ENCODE results near the gene PLLP. TPM values are rescaled to one million over a fixed set of nuclear protein-coding genes. Genes with fewer than 3 reads are reported as not detected.

PLLP gene
- total RNA-seq, 2 experiments from 2014 or later, result 0.22 TPM; not detected in 1

- Histone ChIP-seq H2AFZ (ENCODE audit: low read length) (no peak overlapping the region), H3K4me2 (ENCODE audit: low read length) (no peak overlapping the region), H3K9me2 (ENCODE audit: insufficient read depth, low read length) (no peaks in the 10 kb centered on the region), H3K4me3 (ENCODE audit: low read depth, low read length, poor library complexity, severe bottlenecking) (no peak overlapping the region), H3K27ac (ENCODE audit: low read depth, low read length, poor library complexity, severe bottlenecking) (no peak overlapping the region), H4K20me1 (ENCODE audit: insufficient read depth, low read length) (no peaks in the 10 kb centered on the region), H3K36me3 (ENCODE audit: insufficient read depth, low read length) (no peaks in the 10 kb centered on the region), H3K9me3 (ENCODE audit: low read length) (no peaks in the 10 kb centered on the region), H3K79me2 (ENCODE audit: insufficient read depth, low read depth, low read length) (no peaks in the 10 kb centered on the region), H3K4me1 (ENCODE audit: insufficient read depth, low read length, poor library complexity, severe bottlenecking) (no peaks in the 10 kb centered on the region)
- TF ChIP-seq CTCF (conservative IDR thresholded peaks at IDR 0.05; ENCODE audit: low read length) (no peak), EZH2phosphoT487 (IDR thresholded peaks at IDR 0.05; ENCODE audit: borderline replicate concordance, low read depth, low read length) (no peak)
- DNase-seq (ENCODE audit: low spot score), result no peak
- BruUV-seq (replicated peaks), result no TSS peak
- intact Hi-C loops (cut with micrococcal nuclease; ENCODE audit: unreplicated experiment), result no loop called here
- ChIA-PET POLR2A (no interaction called here), CTCF (ENCODE audit: unreplicated experiment) (no interaction called here)
Measured at GRCh38 chr16:57307365-57307764, 22.9 kb upstream of the PLLP start.

- Histone ChIP-seq H3K27ac (ENCODE audit: low read depth, low read length, poor library complexity, severe bottlenecking) (no peak overlapping the region), H3K4me1 (ENCODE audit: insufficient read depth, low read length, poor library complexity, severe bottlenecking) (no peaks in the 10 kb centered on the region), H3K9me3 (ENCODE audit: low read length) (no peaks in the 10 kb centered on the region), H3K4me3 (ENCODE audit: low read depth, low read length, poor library complexity, severe bottlenecking) (no peak overlapping the region), H2AFZ (ENCODE audit: low read length) (no peak overlapping the region), H4K20me1 (ENCODE audit: insufficient read depth, low read length) (no peaks in the 10 kb centered on the region), H3K9me2 (ENCODE audit: insufficient read depth, low read length) (no peaks in the 10 kb centered on the region), H3K36me3 (ENCODE audit: insufficient read depth, low read length) (no peaks in the 10 kb centered on the region), H3K79me2 (ENCODE audit: insufficient read depth, low read depth, low read length) (no peaks in the 10 kb centered on the region), H3K4me2 (ENCODE audit: low read length) (no peak overlapping the region)
- intact Hi-C loops (cut with micrococcal nuclease; ENCODE audit: unreplicated experiment), result no loop called here
- POLR2A ChIA-PET, result interaction anchor here (0.6 kb wide), 1 partner anchor 309 kb away, joined by 3 read pairs; no protein-coding TSS in a partner anchor
- BruUV-seq (replicated peaks), result no TSS peak
- CTCF ChIA-PET (ENCODE audit: unreplicated experiment), result no interaction called here
- no peak for DNase-seq (ENCODE audit: low spot score)
- TF ChIP-seq CTCF (conservative IDR thresholded peaks at IDR 0.05; ENCODE audit: low read length), result no peak
- no peak for TF ChIP-seq EZH2phosphoT487 (IDR thresholded peaks at IDR 0.05; ENCODE audit: borderline replicate concordance, low read depth, low read length)
Measured at GRCh38 chr16:57306676-57307341, 22.3 kb upstream of the PLLP start.

GRCh38 chr16:57305159-57305811 lies 20.8 kb upstream of the PLLP start:
- no peak overlapping the region for H2AFZ ChIP-seq (ENCODE audit: low read length)
- POLR2A ChIA-PET, result interaction anchor here (0.6 to 0.8 kb wide), 2 partner anchors 30 to 214 kb away, joined by 3 read pairs; no protein-coding TSS in a partner anchor

More at GRCh38 chr16:57305159-57305811, 20.8 kb upstream of the PLLP start:
- Histone ChIP-seq H3K4me1 (ENCODE audit: insufficient read depth, low read length, poor library complexity, severe bottlenecking) (no peaks in the 10 kb centered on the region), H3K36me3 (ENCODE audit: insufficient read depth, low read length) (no peaks in the 10 kb centered on the region), H3K9me3 (ENCODE audit: low read length) (no peaks in the 10 kb centered on the region), H3K27ac (ENCODE audit: low read depth, low read length, poor library complexity, severe bottlenecking) (no peak overlapping the region), H3K4me3 (ENCODE audit: low read depth, low read length, poor library complexity, severe bottlenecking) (no peak overlapping the region), H3K79me2 (ENCODE audit: insufficient read depth, low read depth, low read length) (no peaks in the 10 kb centered on the region), H3K9me2 (ENCODE audit: insufficient read depth, low read length) (no peaks in the 10 kb centered on the region), H3K4me2 (ENCODE audit: low read length) (no peak overlapping the region), H4K20me1 (ENCODE audit: insufficient read depth, low read length) (no peaks in the 10 kb centered on the region)
- intact Hi-C loops (cut with micrococcal nuclease; ENCODE audit: unreplicated experiment), result no loop called here
- DNase-seq (ENCODE audit: low spot score), result no peak
- no peak for TF ChIP-seq CTCF (conservative IDR thresholded peaks at IDR 0.05; ENCODE audit: low read length)
- TF ChIP-seq EZH2phosphoT487 (IDR thresholded peaks at IDR 0.05; ENCODE audit: borderline replicate concordance, low read depth, low read length), result no peak
- CTCF ChIA-PET (ENCODE audit: unreplicated experiment), result no interaction called here
- no TSS peak for BruUV-seq (replicated peaks)

Data from OCI-LY7 (cell line).